ENCODE data around the gene C5orf22.
"Not testable (repeated sequence)": the region's sequence is repeated elsewhere in the genome, so short reads cannot be mapped to it uniquely, and the experiment has no call there.

Gene C5orf22

GRCh38 chr5:31551878-31552277, 19.8 kb downstream of the C5orf22 start:
- no peak for DNase-seq (ENCODE audit: low read depth, low spot score)
- H3K27ac ChIP-seq, result no peak overlapping the region

- H3K27ac ChIP-seq, result no peak overlapping the region
Measured at GRCh38 chr5:31553863-31554262, 21.8 kb downstream of the C5orf22 start.

GRCh38 chr5:31554552-31554951, 22.5 kb downstream of the C5orf22 start:
- no peak overlapping the region for H3K27ac ChIP-seq
- no peak for DNase-seq (ENCODE audit: low read depth, low spot score)

More at GRCh38 chr5:31553863-31554262, 21.8 kb downstream of the C5orf22 start:
- no peak for DNase-seq (ENCODE audit: low read depth, low spot score)

GRCh38 chr5:31556461-31556860, 24.4 kb downstream of the C5orf22 start:
- DNase-seq (ENCODE audit: low read depth, low spot score), result no peak
- H3K27ac ChIP-seq, result no peak overlapping the region

- H3K27ac ChIP-seq, result no peak overlapping the region
- no peak for DNase-seq (ENCODE audit: low read depth, low spot score)
Measured at GRCh38 chr5:31559942-31560341, 27.8 kb downstream of the C5orf22 start.

GRCh38 chr5:31561946-31562345, 29.8 kb downstream of the C5orf22 start:
- no peak overlapping the region for H3K27ac ChIP-seq
- no peak for DNase-seq (ENCODE audit: low read depth, low spot score)

- H3K27ac ChIP-seq, result no peak overlapping the region
- no peak for DNase-seq (ENCODE audit: low read depth, low spot score)
Measured at GRCh38 chr5:31563216-31563615, 31.1 kb downstream of the C5orf22 start.

GRCh38 chr5:31566362-31566761, 34.3 kb downstream of the C5orf22 start:
- not testable (repeated sequence) for DNase-seq (ENCODE audit: low read depth, low spot score); H3K27ac ChIP-seq

GRCh38 chr5:31568302-31568835, 36.3 kb downstream of the C5orf22 start:
- DNase-seq (ENCODE audit: low read depth, low spot score), result no peak
- H3K27ac ChIP-seq, result no peak overlapping the region

- DNase-seq (ENCODE audit: low read depth, low spot score), result no peak
- H3K27ac ChIP-seq, result no peak overlapping the region
Measured at GRCh38 chr5:31569068-31569467, 37.0 kb downstream of the C5orf22 start.

- no peak for DNase-seq (ENCODE audit: low read depth, low spot score)
Measured at GRCh38 chr5:31573494-31574142, 41.5 kb downstream of the C5orf22 start.

GRCh38 chr5:31574772-31575171, 42.7 kb downstream of the C5orf22 start:
- no peak for DNase-seq (ENCODE audit: low read depth, low spot score)
- no peak overlapping the region for H3K27ac ChIP-seq

More at GRCh38 chr5:31573494-31574142, 41.5 kb downstream of the C5orf22 start:
- no peak overlapping the region for H3K27ac ChIP-seq

GRCh38 chr5:31577438-31577837, 45.3 kb downstream of the C5orf22 start:
- H3K27ac ChIP-seq, result no peak overlapping the region
- DNase-seq (ENCODE audit: low read depth, low spot score), result no peak

GRCh38 chr5:31579558-31579957, 47.5 kb downstream of the C5orf22 start:
- no peak for DNase-seq (ENCODE audit: low read depth, low spot score)
- no peak overlapping the region for H3K27ac ChIP-seq

GRCh38 chr5:31581498-31582099, 49.5 kb downstream of the C5orf22 start:
- H3K27ac ChIP-seq, result no peak overlapping the region
- DNase-seq (ENCODE audit: low read depth, low spot score), result no peak

GRCh38 chr5:31583129-31583528, 51.0 kb downstream of the C5orf22 start:
- no peak for DNase-seq (ENCODE audit: low read depth, low spot score)
- no peak overlapping the region for H3K27ac ChIP-seq

- no peak overlapping the region for H3K27ac ChIP-seq
- DNase-seq (ENCODE audit: low read depth, low spot score), result no peak
Measured at GRCh38 chr5:31585166-31585894, 53.2 kb downstream of the C5orf22 start.

GRCh38 chr5:31585895-31586270, 53.8 kb downstream of the C5orf22 start:
- no peak overlapping the region for H3K27ac ChIP-seq
- no peak for DNase-seq (ENCODE audit: low read depth, low spot score)

- DNase-seq (ENCODE audit: low read depth, low spot score), result no peak
- no peak overlapping the region for H3K27ac ChIP-seq
Measured at GRCh38 chr5:31587546-31587945, 55.4 kb downstream of the C5orf22 start.

- no peak overlapping the region for H3K27ac ChIP-seq
- no peak for DNase-seq (ENCODE audit: low read depth, low spot score)
Measured at GRCh38 chr5:31593665-31594064, 61.6 kb downstream of the C5orf22 start.

- no peak overlapping the region for H3K27ac ChIP-seq
- no peak for DNase-seq (ENCODE audit: low read depth, low spot score)
Measured at GRCh38 chr5:31596354-31596753, 64.3 kb downstream of the C5orf22 start.
